SHP77 treated with DMSO at 0.1 percent for 48 hours (cell line): ENCODE measurements around the gene CASQ1.

Source experiments
- DNase-seq: peaks from one replicate; lab custom pipeline; 2025; lab: John Stamatoyannopoulos, UW

Gene CASQ1

DNA sequence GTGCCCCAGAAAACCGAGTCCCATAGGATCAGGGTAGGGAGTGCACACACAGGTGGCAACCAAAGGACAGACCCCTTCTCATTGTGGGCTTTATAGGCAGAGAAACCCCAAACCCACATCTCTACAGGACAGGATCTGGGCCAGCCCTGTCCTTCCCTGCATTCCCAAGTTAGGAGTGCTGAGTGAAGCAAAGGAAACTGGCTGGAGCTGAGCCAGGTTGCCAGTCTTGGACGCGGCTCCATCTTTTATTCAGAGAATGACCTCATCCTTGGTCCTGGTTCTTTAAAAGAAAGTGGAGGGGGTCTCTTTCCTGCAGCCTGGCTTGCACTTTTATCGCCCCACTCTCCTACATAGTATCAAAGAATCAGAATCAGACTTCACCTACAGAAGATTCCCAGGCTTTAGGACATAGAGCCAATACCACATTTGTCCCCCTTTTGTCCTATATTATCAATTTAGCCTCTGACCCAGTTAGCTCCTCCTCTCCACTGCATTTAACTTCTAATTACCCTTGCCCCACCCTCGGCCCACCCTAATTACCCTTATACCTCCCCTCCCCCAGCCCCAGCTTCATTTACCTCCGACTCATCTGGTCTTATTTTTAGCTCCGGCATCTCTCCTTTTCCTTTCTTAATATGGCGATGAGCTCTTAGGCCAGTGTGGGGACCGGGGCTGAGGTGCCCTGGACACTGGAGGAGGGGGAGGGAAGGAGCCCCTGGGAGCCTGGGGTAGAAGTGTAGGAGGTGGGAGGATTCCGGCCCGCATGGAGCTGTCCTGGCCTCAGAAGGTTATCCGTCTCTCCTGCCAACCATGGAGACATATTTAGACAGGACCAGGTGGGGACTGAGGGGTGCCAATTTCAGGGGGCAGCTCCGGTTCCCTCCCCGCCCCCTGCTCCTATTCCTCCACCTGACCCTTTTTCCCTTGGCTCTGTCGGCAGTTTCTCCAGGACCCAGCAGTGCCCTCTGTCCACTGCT, at the start of gene CASQ1:
Gene CASQ1, plus strand, starts transcription at position 927 of the 977 bp plus-strand sequence. CDS start 177 bp downstream, outside the sequence.
- no peak for DNase-seq

DNA sequence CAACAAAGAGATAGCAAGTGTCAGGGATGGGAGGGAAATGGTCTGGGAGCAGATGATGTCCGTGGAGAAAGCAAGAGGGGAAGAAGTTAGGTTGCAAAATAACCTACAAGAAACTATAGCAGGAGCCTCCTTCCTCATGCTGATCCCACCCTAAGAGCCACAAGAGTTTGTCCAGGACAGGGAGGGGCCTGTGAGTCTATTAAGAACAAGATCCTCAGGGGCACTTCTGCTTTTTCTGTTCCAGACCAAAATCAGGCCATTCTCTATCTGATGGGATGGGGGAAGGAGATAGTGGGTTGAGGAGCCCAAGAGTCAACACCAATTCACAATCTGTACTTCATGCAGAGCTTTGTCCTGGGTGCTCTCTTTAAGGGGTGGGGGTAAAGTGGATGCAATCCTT, 46.7 kb upstream of the CASQ1 start:
- DNase-seq, result no peak

DNA sequence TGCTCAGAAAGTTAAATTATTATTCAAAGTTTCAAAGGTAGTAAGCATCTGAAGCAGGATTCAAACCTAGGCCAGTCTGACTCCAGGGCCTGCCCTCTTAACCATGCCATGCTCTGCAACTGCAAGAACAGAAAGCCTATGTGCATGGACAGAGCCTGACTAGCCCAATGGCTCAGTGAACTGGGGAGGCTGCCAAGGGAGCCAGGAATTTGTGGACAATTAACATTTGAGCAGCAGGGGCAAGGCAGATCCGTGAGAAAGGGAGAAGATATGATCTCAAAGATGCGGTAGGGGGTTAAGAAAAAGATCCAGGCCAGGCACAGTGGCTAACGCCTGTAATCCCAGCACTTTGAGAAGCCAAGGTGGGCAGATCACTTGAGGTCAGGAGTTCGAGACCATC, 45.5 kb upstream of the CASQ1 start:
- DNase-seq, result no peak

GRCh38 chr1:160146107-160146506, 44.3 kb upstream of the CASQ1 start:
- no peak for DNase-seq

DNA sequence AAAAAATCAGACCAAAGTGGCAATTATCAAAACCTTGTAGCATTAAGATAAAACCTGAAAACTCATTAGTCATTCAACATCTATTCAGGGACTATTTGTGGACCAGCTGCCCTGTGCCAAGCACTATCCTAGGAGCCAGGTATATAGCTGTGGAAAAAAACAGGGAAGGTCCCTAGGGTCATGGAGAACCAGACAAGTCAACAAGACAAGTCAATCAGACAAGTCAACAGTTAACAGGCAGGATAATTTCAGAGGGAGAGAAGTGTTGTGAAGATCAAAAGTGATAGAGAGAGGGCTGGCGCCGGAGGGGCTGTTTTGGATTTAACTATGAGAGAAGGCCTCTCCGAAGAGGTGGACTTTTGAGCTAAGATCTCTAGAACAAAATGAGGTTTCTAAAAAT, 42.3 kb upstream of the CASQ1 start:
- no peak for DNase-seq

GRCh38 chr1:160149233-160149632, 41.1 kb upstream of the CASQ1 start:
- no peak for DNase-seq

- no peak for DNase-seq
These were observed 40.7 kb upstream of the CASQ1 start for GRCh38 chr1:160149716-160150115.

- no peak for DNase-seq
These were observed 39.1 kb upstream of the CASQ1 start, which contains the start of gene ATP1A4 for GRCh38 chr1:160151303-160151702. ATP1A4 (plus strand) TSS chr1:160151603; CDS start chr1:160152041, 438 bp downstream.

- no peak for DNase-seq
These were observed 35.6 kb upstream of the CASQ1 start for GRCh38 chr1:160154790-160155189.

DNA sequence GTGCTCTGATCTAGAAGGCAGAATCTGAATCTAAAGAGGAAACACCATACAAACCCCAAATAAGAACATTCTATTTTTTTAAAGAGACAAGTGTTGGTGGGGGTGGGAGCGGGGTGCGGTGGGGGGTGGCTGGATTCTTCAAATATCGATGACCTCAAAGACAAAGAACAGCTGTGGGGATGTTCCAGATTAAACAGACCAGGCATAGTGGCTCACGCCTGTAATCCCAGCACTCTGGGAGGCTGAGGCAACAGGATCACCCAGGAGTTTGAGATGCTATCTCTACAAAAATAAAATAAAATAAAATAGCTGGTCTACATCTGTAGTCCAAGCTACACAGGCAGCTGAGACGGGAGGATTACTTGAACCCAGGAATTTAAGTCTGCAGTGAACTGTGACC, 34.0 kb upstream of the CASQ1 start:
- DNase-seq, result no peak

- no peak for DNase-seq
These were observed 33.2 kb upstream of the CASQ1 start for GRCh38 chr1:160157174-160157573.

DNA sequence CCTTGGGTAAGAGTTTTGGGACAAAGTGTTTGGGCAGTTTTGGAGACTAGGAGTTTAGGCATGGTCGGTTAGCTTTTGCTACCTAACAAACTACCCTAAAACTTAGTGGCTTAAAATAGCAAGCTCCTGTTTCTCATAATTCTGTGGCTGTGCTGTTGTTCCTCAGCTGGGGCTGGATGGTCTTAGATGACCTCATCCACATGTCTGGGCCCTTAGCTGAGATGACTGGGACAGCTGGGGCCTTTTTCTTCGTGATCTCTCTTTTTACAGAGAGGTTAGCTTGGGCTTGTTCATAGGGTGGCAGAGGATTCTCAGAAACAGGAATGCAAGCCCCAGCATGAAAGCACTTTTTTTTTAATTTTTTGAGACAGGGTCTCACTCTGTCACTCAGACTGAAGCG, 32.3 kb upstream of the CASQ1 start:
- no peak for DNase-seq

- DNase-seq, result no peak
These were observed 31.8 kb upstream of the CASQ1 start for GRCh38 chr1:160158534-160158933.

DNA sequence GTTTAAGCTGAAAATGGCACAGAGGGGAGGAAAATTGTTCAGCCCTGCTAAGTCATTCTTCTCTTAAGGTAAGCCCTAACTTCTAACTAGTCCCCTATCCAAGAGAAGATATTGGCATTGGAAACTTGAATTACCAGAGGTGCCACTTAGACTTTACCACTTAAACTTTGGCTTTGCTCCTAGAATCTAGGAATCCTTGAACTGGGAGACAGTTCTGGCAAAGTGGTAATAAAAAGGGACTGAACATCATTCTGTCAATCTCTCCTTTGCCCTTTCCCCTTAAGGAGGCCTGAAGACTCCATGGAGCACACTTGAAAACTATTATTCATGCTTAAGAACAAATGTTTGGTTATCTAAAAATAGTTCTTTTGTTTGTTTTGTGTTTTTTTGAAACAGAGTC, 30.5 kb upstream of the CASQ1 start:
- no peak for DNase-seq

- DNase-seq, result no peak
These were observed 28.2 kb upstream of the CASQ1 start for GRCh38 chr1:160161965-160162705.

DNA sequence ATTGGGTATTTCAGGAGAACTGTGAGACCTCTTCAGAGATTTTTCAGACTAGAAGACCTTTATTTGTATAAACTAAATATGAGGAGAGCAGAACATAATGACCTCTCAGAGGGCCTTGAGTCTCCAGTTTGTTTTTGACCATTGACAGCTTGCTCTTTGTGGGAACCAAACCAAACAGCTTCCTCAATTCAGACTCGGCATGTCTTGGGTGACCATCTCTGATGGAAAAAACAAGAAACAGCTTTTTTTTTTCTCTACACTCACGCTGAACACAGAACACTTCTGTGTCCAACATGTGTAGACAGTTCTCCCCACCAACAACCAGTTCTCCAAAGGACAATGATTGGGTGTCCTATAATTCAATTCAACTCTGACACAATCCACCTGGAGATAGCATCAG, 27.4 kb upstream of the CASQ1 start:
- no peak for DNase-seq

DNA sequence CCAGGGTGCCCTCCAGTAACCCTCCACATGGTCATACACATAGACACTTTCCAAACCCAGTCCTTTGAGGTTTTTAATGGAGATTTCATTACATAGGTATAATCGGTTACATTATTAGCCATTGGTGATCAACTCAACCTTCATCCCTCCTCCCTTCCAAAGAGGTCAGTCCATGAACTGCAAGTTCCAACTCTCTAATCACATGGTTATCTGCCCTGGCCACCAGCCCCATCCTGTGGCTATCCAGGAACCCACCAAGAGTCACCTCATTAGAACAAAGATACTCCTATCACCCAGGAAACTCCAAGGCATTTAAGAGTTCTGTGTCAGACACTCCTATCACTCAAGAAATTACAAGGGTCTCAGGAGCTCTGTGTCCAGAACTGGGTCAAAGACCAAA, 26.8 kb upstream of the CASQ1 start:
- DNase-seq, result no peak

DNA sequence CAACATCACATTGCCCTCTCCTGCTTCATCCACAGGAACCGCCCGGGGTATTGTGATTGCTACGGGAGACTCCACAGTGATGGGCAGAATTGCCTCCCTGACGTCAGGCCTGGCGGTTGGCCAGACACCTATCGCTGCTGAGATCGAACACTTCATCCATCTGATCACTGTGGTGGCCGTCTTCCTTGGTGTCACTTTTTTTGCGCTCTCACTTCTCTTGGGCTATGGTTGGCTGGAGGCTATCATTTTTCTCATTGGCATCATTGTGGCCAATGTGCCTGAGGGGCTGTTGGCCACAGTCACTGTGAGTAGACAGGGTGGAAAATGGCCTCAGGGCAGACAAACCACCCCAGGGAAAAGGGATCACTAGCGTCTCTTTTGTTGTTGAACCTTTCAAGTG, 26.3 kb upstream of the CASQ1 start:
- DNase-seq, result no peak

GRCh38 chr1:160166166-160166868, 24.1 kb upstream of the CASQ1 start:
- DNase-seq, result no peak

DNA sequence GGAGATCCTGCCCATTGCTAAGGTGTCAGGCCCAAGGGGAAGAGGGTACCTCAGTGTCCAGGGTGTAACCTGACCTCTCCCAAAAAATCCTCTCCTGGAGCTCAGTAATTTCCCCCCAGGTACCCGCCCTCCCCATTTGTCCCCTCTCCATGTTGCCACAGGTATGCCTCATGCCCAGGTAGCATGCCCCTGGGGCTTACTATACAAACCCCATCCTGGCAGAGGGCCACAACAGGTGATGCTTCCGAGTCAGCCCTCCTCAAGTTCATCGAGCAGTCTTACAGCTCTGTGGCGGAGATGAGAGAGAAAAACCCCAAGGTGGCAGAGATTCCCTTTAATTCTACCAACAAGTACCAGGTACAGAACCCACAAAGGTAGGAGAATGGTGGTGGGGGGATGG, 23.3 kb upstream of the CASQ1 start:
- no peak for DNase-seq

DNA sequence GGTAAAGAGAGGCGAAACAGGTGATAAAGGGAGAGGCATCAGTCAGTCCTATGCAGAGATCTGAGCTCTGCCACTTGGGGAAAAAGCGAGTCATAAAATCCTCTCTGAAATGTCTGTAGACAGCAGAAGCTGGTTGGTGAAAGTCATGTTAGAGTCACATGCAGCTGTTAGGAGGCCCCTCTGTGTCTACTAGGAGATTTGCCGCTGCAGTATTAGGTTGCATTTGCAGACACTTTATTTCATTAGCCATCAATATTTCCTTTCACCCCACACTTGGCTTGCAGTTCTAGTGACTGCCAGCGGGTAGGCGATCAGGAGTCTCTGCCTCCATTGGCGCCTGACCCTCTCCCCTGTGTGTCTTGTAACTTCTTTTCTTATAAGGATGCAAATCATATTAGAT, 22.8 kb upstream of the CASQ1 start:
- no peak for DNase-seq

DNA sequence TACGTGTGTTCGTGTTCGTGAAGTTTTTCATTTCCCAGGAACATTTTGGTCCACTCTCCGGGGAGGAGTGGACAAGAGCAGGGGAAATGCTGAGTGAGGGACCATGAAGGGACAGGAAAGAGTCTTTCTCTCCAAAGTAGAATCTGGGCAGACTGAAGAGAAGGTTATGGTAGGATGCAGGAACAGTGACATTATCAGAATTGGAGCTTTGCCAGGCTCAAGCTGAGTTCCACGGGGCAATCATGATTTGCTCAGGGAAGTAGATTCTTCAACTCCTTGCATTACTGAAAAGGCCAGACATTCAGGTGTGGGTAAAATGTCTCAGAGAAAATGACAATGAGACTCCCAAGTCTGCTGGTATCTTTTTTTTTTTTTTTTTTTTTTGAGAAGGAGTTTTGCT, 22.4 kb upstream of the CASQ1 start:
- no peak for DNase-seq
